MCF 10A (cell line): ENCODE results near the gene IL9R. TPM values are rescaled to one million over a fixed set of nuclear protein-coding genes. Genes with fewer than 3 reads are reported as not detected.

Source experiments
- BruUV-seq: library from RNA; stranded (reverse); fragments of 400-500 nt; replicated peaks from 2 replicates; lab custom pipeline; 2021; lab: Mats Ljungman, UMichigan
- CTCF ChIA-PET: fragments of 300-600 bp; sonication (Branson Sonifier 250); formaldehyde crosslinking; extraction: SDS; loops from one replicate; lab custom pipeline; 2021; ENCODE audit warnings: antibody characterized with exemption, inconsistent platforms; lab: Yijun Ruan, JAX
- POLR2A ChIA-PET: fragments of 300-600, 350-650 bp; sonication (Branson Sonifier 250); formaldehyde crosslinking; extraction: SDS; loops from one replicate; lab custom pipeline; 2020; ENCODE audit warnings: antibody characterized with exemption, inconsistent platforms; lab: Yijun Ruan, JAX
- DNase-seq: peaks from one replicate; pipeline ENCODE4 v3.0.0-alpha.2; 2018; ENCODE audit not compliant: unreplicated experiment
- H3K27ac Mint-ChIP-seq: one replicate; pipeline ENCODE4 v1.8.0; 2022; ENCODE audit warnings: mild to moderate bottlenecking, low read depth, mixed read lengths; ENCODE audit not compliant: unreplicated experiment
- H3K27me3 Mint-ChIP-seq: one replicate; pipeline ENCODE4 v1.8.0; 2022; ENCODE audit warnings: mixed read lengths; ENCODE audit not compliant: insufficient read depth, unreplicated experiment
- H3K36me3 Mint-ChIP-seq: one replicate; pipeline ENCODE4 v1.8.0; 2022; ENCODE audit warnings: mild to moderate bottlenecking, moderate library complexity, mixed read lengths; ENCODE audit not compliant: insufficient read depth, unreplicated experiment
- H3K4me1 Mint-ChIP-seq: one replicate; pipeline ENCODE4 v1.8.0; 2022; ENCODE audit warnings: mixed read lengths; ENCODE audit not compliant: insufficient read depth, unreplicated experiment
- H3K4me3 Mint-ChIP-seq: one replicate; pipeline ENCODE4 v1.8.0; 2022; ENCODE audit warnings: mild to moderate bottlenecking, moderate library complexity, mixed read lengths; ENCODE audit not compliant: unreplicated experiment
- H3K9me3 Mint-ChIP-seq: one replicate; pipeline ENCODE4 v1.8.0; 2022; ENCODE audit warnings: mixed read lengths; ENCODE audit not compliant: unreplicated experiment
- intact Hi-C: fragments of 100-400 bp; cut with micrococcal nuclease; formaldehyde crosslinking; loops from 2 replicates; pipeline ENCODE4 v1.14.1; 2022
- total RNA-seq: library from RNA; stranded (reverse); gene quantifications from 2 replicates; pipeline ENCODE4 v1.2.3, GENCODE V29; 2022
- TF ChIP-seq, protein P1 (sequence below): fragments of 200-600 bp; IDR thresholded peaks from one replicate; pipeline ENCODE4 v1.8.0; 2022; ENCODE audit warnings: antibody characterized with exemption, mild to moderate bottlenecking; ENCODE audit not compliant: unreplicated experiment

Gene IL9R
- total RNA-seq, 1 experiment from 2014 or later: 0.23 TPM

DNA sequence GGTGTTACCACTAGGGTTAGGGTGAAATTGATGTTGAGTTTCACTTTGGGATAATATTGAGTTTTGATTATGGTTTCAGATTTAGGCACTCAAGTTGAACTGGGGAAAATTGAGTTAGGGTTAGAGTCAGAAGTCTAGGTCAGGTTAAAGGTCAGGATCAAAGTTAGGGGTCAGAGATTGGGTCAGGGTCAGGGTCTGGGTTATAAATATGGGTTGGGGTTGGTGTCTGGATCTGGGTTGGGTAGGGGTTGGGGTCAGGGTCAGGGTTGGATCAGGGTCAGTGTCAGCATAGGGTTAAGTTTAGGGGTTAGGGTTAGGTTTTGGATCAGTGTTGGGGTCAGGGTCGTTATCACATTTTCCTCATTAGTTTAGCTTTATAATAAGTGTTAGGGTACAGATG lies 42.7 kb upstream of the IL9R start:
- H3K27ac Mint-ChIP-seq: no peak overlapping the region
- TF ChIP-seq, protein P1, sequence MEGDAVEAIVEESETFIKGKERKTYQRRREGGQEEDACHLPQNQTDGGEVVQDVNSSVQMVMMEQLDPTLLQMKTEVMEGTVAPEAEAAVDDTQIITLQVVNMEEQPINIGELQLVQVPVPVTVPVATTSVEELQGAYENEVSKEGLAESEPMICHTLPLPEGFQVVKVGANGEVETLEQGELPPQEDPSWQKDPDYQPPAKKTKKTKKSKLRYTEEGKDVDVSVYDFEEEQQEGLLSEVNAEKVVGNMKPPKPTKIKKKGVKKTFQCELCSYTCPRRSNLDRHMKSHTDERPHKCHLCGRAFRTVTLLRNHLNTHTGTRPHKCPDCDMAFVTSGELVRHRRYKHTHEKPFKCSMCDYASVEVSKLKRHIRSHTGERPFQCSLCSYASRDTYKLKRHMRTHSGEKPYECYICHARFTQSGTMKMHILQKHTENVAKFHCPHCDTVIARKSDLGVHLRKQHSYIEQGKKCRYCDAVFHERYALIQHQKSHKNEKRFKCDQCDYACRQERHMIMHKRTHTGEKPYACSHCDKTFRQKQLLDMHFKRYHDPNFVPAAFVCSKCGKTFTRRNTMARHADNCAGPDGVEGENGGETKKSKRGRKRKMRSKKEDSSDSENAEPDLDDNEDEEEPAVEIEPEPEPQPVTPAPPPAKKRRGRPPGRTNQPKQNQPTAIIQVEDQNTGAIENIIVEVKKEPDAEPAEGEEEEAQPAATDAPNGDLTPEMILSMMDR: no peak
- H3K27me3 Mint-ChIP-seq: no peaks in the 10 kb centered on the region
- DNase-seq: no peak
- intact Hi-C loops: no loop called here
- CTCF ChIA-PET: no interaction called here
- POLR2A ChIA-PET: no interaction called here
- no peaks in the 10 kb centered on the region for H3K4me1 Mint-ChIP-seq
- H3K4me3 Mint-ChIP-seq: no peak overlapping the region
- BruUV-seq: no TSS peak
- H3K36me3 Mint-ChIP-seq: no peaks in the 10 kb centered on the region
- no peaks in the 10 kb centered on the region for H3K9me3 Mint-ChIP-seq

DNA sequence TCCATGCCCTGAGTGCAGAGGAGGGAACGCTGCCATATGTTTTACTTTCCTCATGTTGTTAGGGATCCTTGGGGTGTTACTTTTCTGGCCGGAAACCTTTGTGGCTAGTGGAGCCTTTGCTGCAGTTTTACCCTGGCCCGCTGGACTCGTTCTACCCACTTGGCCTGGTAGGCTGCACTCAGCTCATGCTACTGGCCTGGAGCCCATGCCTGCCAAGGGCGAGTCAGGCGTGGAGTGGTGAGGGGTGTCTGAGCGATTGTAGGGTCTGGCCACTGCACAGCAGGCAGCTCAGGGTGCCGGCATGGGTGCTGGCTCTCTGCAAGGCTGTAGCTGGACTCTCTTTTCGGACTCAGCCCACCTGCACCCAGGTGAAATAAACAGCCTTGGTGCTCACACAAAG lies 41.4 kb upstream of the IL9R start:
- H3K36me3 Mint-ChIP-seq: no peaks in the 10 kb centered on the region
- no peaks in the 10 kb centered on the region for H3K27me3 Mint-ChIP-seq
- POLR2A ChIA-PET: no interaction called here
- H3K9me3 Mint-ChIP-seq: no peaks in the 10 kb centered on the region
- CTCF ChIA-PET: no interaction called here
- intact Hi-C loops: no loop called here
- TF ChIP-seq, protein P1: no peak
- no TSS peak for BruUV-seq
- H3K4me1 Mint-ChIP-seq: no peaks in the 10 kb centered on the region
- H3K27ac Mint-ChIP-seq: no peak overlapping the region
- H3K4me3 Mint-ChIP-seq: no peak overlapping the region
- no peak for DNase-seq

DNA sequence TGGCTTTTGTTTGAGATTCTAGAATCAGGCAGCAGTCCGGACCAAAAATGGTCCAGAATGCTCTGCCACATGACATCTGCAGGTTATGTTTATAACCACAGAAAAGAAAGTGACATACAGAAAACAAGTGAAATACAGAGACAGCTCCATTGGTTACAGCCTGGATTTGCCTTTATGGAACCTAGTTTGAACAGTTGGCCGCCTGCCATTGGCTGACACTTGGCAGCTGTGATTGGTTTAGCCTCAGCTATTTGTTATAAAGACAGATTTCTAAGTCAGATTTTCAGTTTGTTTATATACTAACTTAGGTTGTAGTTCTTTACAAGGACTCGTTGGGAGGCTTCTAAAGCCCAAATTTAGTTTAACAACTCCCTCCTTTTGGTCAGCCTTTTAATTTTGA lies 40.8 kb upstream of the IL9R start:
- Mint-ChIP-seq H3K9me3 (no peaks in the 10 kb centered on the region), H3K27ac (no peak overlapping the region), H3K4me1 (no peaks in the 10 kb centered on the region), H3K27me3 (no peaks in the 10 kb centered on the region), H3K4me3 (no peak overlapping the region), H3K36me3 (no peaks in the 10 kb centered on the region)
- no TSS peak for BruUV-seq
- DNase-seq: no peak
- POLR2A ChIA-PET: no interaction called here
- TF ChIP-seq, protein P1: no peak
- intact Hi-C loops: no loop called here
- CTCF ChIA-PET: no interaction called here

DNA sequence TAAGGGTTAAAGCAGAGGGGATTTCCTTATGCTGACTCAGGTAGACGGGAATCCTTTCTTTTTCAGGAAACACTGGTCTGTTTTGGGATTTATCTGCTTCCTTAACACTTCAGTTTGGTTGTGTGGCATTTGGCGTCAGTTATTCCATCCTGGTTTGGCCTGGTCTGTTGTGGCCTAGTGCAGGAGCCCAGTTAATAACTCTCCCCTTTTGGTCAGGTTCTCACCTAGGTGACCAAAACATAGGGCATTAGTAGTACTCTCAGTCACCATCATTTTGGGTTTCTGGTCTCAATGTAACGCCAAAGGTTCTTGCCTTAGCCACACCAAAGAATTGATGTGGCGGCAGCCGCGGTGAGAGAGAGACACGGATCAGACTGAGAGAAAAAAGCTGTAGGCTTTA lies 39.7 kb upstream of the IL9R start:
- Mint-ChIP-seq H3K27me3 (no peaks in the 10 kb centered on the region), H3K9me3 (no peaks in the 10 kb centered on the region), H3K4me3 (no peak overlapping the region), H3K27ac (no peak overlapping the region), H3K36me3 (no peaks in the 10 kb centered on the region), H3K4me1 (no peaks in the 10 kb centered on the region)
- intact Hi-C loops: no loop called here
- CTCF ChIA-PET: no interaction called here
- BruUV-seq: no TSS peak
- TF ChIP-seq, protein P1: no peak
- DNase-seq: no peak
- POLR2A ChIA-PET: no interaction called here
